Hair follicular keratinocyte (primary cell): Measurements from ENCODE around the gene SLC6A3. TPM values are rescaled to one million over a fixed set of nuclear protein-coding genes. Genes with fewer than 3 reads are reported as not detected.

Experiments used
- total RNA-seq: library from RNA; depleted of rRNA; stranded (reverse); fragments of >200 nt; gene quantifications from 2 replicates; pipeline ENCODE4 v1.2.3, GENCODE V29; 2015

SLC6A3 gene
- total RNA-seq = not detected in 2 replicates

DNA sequence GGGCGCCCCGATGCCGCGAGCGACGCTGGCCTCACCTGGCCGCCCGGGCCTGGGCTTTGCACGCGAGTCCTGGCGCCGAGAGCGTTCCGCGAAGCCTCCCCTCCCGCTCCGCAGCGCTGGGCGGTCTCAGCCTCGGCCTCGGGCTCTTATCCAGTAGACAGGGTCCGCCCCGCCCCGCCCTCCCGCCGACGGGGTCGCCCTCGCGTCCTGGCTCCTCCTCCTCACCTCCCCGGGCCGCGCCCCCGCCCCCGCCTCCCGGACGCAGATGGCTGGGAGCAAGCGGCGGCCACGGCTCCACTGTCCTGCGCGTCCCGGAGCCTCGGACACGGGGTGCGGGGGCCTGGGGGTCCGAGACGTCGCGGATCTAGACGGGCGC is at the start of gene SLC6A3:
SLC6A3 (minus strand) TSS at position 128 of the 376 bp plus-strand sequence. CDS start 2,243 bp downstream, outside the sequence.

DNA sequence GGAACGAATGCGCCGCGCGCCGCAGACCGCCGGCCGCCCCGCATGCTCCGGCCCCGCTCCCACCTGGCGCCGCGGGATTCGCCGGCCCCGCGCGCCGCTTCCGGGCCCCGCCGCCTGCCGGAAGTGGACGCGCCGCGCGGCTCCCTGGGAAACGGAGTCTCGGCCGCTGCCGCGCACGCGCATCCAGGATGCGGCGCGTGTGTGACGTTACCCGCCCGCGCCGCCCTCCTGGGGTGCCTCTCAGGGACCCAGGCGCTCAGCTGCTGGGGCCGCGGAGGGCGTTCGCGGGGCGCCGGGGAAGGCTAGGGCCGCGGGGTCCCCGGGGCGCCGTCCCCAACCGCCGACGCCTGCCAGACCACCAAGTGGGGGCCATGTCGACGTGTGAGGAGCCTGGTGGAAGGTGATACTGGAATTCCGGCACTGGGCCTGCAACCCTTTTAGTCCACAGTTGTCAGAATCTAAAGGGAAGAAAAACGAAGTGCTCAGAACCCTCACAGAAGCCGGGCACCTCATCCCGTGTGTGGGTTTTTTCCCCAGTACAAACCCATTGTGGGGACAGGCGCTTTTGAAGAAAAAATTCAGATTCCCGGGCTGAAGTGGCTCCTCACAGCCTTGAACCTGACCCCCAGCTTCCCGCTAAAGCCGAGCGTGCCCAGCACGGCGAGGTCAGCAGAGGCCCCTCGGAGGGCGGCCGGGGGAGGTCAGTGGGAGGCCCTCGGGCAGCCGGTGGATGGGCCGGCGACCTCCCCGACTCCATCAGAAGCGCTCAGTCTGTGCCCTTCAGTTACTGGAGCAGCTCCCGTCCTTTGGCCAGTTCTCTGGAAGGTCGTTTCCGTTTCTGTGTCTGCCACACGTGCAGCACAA is 100.0 kb downstream of the SLC6A3 start, which contains the start of gene CLPTM1L:
CLPTM1L (minus strand) TSS at position 125 of the 864 bp plus-strand sequence. CDS start 258 bp downstream, outside the sequence.

Other genes starting within 250 kb of the SLC6A3 start
- gene SLC6A19, start 243.8 kb downstream of the SLC6A3 start, total RNA-seq = not detected in 2 replicates
- gene SLC6A18, start 220.1 kb downstream of the SLC6A3 start, total RNA-seq = not detected in 2 replicates
- gene TERT, start 150.4 kb downstream of the SLC6A3 start, total RNA-seq = not detected in 2 replicates
- 126 and 155 TPM in 2 replicates for gene CLPTM1L, start 100.3 kb downstream of the SLC6A3 start, total RNA-seq
- 45.3 and 52.9 TPM in 2 replicates for gene LPCAT1, start 78.5 kb upstream of the SLC6A3 start, total RNA-seq